Psoas muscle (tissue), 8 donors: ENCODE data around the gene MTM1. TPM values are rescaled to one million over a fixed set of nuclear protein-coding genes. Genes with fewer than 3 reads are reported as not detected.

ENCODE experiments used
- ATAC-seq, 4 donors: fragments of 200-7000 bp; cut with Tn5 transposase; one replicate each; pipeline ENCODE4 v1.9.1; 2020; ENCODE audit warnings: moderate library complexity in 3 of 4, mild to moderate bottlenecking in 2 of 4
- DNase-seq, 2 donors: peaks; one replicate each; pipeline ENCODE4 v3.0.0-alpha.2; 2020
- H3K27ac ChIP-seq: fragments of 200-600 bp; one replicate; pipeline ENCODE4 v1.8.0; 2022
- H3K27me3 ChIP-seq, 3 donors: fragments of 200-600 bp in 1 of 3; one replicate each; pipeline versions ENCODE4 v1.6.1 to v1.8.0; 2013 to 2022; ENCODE audit warnings: low read length in 2 of 3, mild to moderate bottlenecking in 2 of 3, moderate library complexity in 1 of 3; ENCODE audit not compliant: insufficient read depth in 3 of 3
- H3K36me3 ChIP-seq, 2 donors: fragments of 200-600 bp in 1 of 2; one replicate each; pipeline versions ENCODE4 v1.6.1 to v1.8.0; 2013 to 2022; ENCODE audit warnings: low read depth in 1 of 2, mild to moderate bottlenecking in 1 of 2, moderate library complexity in 1 of 2; ENCODE audit not compliant: insufficient read depth in 1 of 2
- H3K4me1 ChIP-seq: fragments of 200-600 bp; one replicate; pipeline ENCODE4 v1.8.0; 2022
- H3K4me3 ChIP-seq: fragments of 200-600 bp; one replicate; pipeline ENCODE4 v1.8.0; 2022; ENCODE audit warnings: mild to moderate bottlenecking
- H3K9me3 ChIP-seq: fragments of 200-600 bp; one replicate; pipeline ENCODE4 v1.8.0; 2022
- WGBS, 3 donors: extraction: QIAGEN DNeasy Blood & Tissue Kit; methylation state at CpG; one replicate each; pipeline versions ENCODE4 v1.1.6 to v1.1.7; 2013; 5-methylcytosine and 5-hydroxymethylcytosine counted together
- intact Hi-C, 2 donors: fragments of 100-400 bp; cut with DNase I; formaldehyde crosslinking; loops; one replicate each; pipeline versions ENCODE4 v1.11.0 to v1.14.2; 2022
- polyA plus RNA-seq, 3 donors: library from polyadenylated mRNA; stranded (reverse); fragments of 200-250 nt; gene quantifications; one replicate each; pipeline ENCODE4 v1.2.3, GENCODE V29; 2013
- total RNA-seq, 4 donors: library from RNA; stranded (reverse); fragmentation: NEBNext Ultra II Directional in 2 of 4; extraction: Animal tissue kit (Norgen Biotek cat#: 25700) in 2 of 4; gene quantifications; one replicate each; pipeline versions ENCODE4 v1.2.1 to v1.2.4, GENCODE V29; 2021 to 2023
- TF ChIP-seq, protein P1 (sequence below): fragments of 200-600 bp; IDR thresholded peaks from one replicate; pipeline ENCODE4 v1.8.0; 2022; ENCODE audit warnings: antibody characterized with exemption
- donor health status: healthy with polysubstance abuse.
- donor health status: DM: no; HTN: no; CAD: no; lungs with moderate emphysema.
- donor health status: Bipolar disorder and iron deficiency.
- donor health status: healthy.
- donor health status: DM: yes; HTN: yes; CAD: no.
- donor health status: DM: no; HTN: no; CAD: no.
- donor health status: DM: no; HTN: no; CAD: no.
- donor health status: DM: yes; HTN: yes; CAD: no.

The MTM1 gene
- total and polyA plus RNA-seq, 7 donors = 4.9 to 17.4 (median 15.0) TPM

DNA sequence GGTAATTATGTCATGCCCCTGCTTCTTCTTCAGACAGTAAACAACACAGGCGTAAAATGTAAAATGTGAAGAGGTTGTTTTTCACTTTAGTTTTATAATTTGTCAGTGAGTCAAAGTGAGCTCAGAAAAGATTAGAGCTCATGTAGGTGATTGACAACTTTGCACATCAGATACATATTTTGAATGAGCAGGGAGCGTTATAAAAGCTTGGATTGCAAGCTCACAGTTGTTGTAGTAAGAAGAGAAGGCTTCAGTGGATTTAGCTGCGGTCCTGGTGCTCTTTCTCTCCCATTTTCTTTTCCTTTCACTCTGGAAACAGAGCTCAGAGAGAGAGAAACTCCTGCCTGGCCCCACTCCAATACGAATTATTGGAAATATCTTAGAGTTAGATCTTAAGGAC, 151.2 kb downstream of the MTM1 start:
- Histone ChIP-seq H3K9me3 (no peaks in the 10 kb centered on the region), H3K4me1 (no peaks in the 10 kb centered on the region), H3K27ac (no peak overlapping the region), H3K36me3 (no peaks in the 10 kb centered on the region), H3K4me3 (no peak overlapping the region), H3K27me3 (no peaks in the 10 kb centered on the region)
- TF ChIP-seq, protein P1, sequence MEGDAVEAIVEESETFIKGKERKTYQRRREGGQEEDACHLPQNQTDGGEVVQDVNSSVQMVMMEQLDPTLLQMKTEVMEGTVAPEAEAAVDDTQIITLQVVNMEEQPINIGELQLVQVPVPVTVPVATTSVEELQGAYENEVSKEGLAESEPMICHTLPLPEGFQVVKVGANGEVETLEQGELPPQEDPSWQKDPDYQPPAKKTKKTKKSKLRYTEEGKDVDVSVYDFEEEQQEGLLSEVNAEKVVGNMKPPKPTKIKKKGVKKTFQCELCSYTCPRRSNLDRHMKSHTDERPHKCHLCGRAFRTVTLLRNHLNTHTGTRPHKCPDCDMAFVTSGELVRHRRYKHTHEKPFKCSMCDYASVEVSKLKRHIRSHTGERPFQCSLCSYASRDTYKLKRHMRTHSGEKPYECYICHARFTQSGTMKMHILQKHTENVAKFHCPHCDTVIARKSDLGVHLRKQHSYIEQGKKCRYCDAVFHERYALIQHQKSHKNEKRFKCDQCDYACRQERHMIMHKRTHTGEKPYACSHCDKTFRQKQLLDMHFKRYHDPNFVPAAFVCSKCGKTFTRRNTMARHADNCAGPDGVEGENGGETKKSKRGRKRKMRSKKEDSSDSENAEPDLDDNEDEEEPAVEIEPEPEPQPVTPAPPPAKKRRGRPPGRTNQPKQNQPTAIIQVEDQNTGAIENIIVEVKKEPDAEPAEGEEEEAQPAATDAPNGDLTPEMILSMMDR = no peak
- WGBS, 3 donors = 62 to 82% (median 70%) methylated on average over 4 of the region's 4 CpGs
- ATAC-seq = no peak
- DNase-seq = no peak
- intact Hi-C loops = loop anchor here (5.0 to 10.0 kb wide), 2 partner anchors 37 to 755 kb away; no protein-coding TSS in a partner anchor

Other genes with a start within 250 kb of the MTM1 start
- 1 to 10 TPM; 1.4 to 2.5 (median 2.0) TPM for gene MAMLD1, start 205.3 kb upstream of the MTM1 start, total RNA-seq
- 1 to 10 TPM; 1.3 to 4.5 (median 2.3) TPM for gene MAMLD1, start 205.3 kb upstream of the MTM1 start, polyA plus RNA-seq
- 10 to 100 TPM; 27.9 to 48.6 (median 30.1) TPM for gene MTMR1, start 124.8 kb downstream of the MTM1 start, total RNA-seq
- 10 to 100 TPM in 2 of 3 donors, 1 to 10 TPM in 1; 8.9 to 21.3 (median 10.5) TPM for gene MTMR1, start 124.8 kb downstream of the MTM1 start, polyA plus RNA-seq